Ureter (tissue), 1 donor: Measurements from ENCODE around the gene NDRG2. TPM values are rescaled to one million over a fixed set of nuclear protein-coding genes. Genes with fewer than 3 reads are reported as not detected.
"Not testable (repeated sequence)": the region's sequence is repeated elsewhere in the genome, so short reads cannot be mapped to it uniquely, and the experiment has no call there.

Experiments
- DNase-seq: peaks from one replicate; pipeline ENCODE4 v3.0.0-alpha.2; 2020; ENCODE audit warnings: low spot score
- total RNA-seq: library from RNA; stranded (reverse); gene quantifications from one replicate; pipeline ENCODE4 v1.2.4, GENCODE V29; 2023
- donor health status: DM: yes; HTN: yes; CAD: no.

NDRG2 gene
- total RNA-seq, 1 donor from 2014 or later: 188 TPM

GRCh38 chr14:21009721-21010120 lies 15.1 kb downstream of the NDRG2 start:
- not testable (repeated sequence) for DNase-seq

GRCh38 chr14:21003788-21004346 lies 21.0 kb downstream of the NDRG2 start:
- no peak for DNase-seq

GRCh38 chr14:21001218-21001617 lies 23.6 kb downstream of the NDRG2 start:
- DNase-seq: no peak

- no peak for DNase-seq
Measured at GRCh38 chr14:20999591-20999990, 25.3 kb downstream of the NDRG2 start.

DNA sequence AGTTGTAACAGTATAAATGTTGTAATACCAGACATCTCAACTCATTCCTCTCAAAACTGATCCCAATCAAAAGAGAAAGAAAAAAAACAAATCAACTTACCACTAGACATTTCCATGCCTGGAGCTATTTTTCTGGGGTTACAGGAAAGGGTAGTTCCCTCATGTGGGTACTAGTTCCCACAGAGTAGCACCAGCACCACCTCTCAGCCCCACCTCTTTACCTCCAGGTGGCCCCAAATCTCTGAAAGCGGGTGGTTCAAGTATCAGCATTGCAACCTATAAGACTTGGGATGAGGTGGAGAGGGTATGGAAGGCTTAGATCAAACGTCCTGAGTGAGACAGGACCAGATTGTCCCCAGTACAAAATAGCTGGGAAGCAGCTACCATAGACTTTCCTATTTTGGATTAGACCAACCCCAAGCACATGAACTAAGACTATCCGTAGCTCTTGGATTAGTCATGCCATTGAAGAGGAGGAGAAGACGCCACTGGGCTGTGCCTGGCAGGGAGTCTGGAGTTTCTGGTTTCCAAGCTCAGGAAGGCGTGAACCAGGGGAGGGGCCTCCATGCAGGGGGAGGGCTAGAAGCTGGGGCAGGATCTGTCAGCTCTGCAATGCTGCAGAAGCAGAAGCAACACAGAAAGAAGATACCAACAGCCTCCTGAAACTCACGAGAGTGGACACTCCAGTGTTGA lies 26.0 kb downstream of the NDRG2 start, which contains the start of gene SLC39A2:
SLC39A2 (plus strand) TSS at position 620 of the 693 bp plus-strand sequence. CDS start 154 bp downstream, outside the sequence.
- DNase-seq: peak; percentile 72

GRCh38 chr14:20998139-20998538 lies 26.7 kb downstream of the NDRG2 start:
- no peak for DNase-seq

DNA sequence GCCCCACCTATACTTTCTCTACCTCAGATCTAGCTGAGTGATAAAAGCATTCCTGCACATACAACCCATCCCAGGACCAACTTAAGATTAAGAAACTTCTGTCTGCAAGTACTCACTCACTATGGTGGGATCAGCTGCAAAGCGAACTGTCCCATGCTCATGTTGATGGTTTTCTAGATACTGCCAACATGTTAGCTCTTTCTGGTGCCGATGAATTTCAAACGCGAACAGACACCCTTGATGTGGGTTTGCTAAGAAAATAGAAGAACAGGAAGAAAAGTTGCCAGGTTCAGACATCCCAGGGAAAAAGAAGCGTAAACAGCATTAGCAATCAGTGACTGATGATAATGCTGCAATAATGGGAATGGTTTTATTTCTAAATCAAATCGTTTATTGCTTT lies 27.3 kb downstream of the NDRG2 start:
- no peak for DNase-seq

DNA sequence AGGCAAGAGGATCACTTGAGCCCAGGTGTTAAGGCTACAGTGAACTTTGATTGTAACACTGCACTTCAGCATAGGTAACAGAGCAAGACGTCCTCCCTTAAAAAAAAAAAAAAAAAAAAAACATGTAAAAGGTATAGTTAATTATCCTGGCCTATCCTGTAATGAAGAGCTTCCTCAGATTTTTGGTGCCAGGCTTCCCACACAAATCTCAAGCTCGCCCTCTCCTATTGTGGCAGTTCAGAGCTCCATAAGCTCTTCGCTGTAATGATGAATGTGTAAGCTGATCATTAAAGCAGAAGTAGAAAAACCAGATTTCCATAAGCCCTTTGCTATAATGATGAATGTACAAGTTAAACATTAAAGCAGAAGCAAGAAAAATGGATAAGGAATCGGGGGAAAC lies 27.7 kb downstream of the NDRG2 start:
- no peak for DNase-seq

DNA sequence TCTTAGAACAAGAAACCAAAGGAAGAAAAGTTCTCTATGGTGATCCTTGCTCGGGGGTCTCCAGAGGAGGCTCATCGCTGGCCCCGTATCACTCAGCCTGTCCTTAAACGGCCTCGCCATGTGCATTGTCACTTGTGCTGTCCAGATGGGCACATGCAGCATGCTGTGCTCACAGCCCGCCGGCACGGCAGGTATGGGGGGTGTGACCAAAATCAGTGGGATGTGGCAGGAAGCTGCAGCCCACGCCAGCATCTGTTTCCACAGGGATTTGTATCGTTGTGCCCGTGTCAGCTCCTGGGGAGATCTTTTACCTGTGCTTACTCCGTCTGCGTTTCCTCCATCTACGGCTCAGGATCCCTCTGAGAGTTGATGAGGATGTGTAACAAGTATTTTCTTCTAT lies 28.3 kb downstream of the NDRG2 start:
- no peak for DNase-seq

- peak; percentile 95 for DNase-seq
Measured at GRCh38 chr14:20989787-20990600, 34.9 kb downstream of the NDRG2 start, which contains the start of gene METTL17. TSS of gene METTL17 (plus strand) at chr14:20989980. CDS start at chr14:20990003, 23 bp downstream.

DNA sequence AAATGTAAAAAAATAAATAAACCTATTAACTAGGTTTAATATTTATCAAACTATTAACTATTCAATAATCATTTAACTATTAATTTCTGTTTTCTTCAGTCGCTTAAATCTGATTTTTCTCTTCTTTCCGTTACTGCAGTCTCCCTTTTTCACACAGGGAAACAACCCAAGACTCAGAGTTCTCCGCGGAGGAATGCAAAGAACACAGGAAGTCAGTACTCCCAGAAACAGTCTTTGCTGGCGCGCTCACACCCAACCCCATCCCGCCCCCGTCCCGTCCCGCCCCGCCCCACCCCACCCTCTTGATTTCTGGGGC lies 35.4 kb downstream of the NDRG2 start:
- DNase-seq: no peak

DNA sequence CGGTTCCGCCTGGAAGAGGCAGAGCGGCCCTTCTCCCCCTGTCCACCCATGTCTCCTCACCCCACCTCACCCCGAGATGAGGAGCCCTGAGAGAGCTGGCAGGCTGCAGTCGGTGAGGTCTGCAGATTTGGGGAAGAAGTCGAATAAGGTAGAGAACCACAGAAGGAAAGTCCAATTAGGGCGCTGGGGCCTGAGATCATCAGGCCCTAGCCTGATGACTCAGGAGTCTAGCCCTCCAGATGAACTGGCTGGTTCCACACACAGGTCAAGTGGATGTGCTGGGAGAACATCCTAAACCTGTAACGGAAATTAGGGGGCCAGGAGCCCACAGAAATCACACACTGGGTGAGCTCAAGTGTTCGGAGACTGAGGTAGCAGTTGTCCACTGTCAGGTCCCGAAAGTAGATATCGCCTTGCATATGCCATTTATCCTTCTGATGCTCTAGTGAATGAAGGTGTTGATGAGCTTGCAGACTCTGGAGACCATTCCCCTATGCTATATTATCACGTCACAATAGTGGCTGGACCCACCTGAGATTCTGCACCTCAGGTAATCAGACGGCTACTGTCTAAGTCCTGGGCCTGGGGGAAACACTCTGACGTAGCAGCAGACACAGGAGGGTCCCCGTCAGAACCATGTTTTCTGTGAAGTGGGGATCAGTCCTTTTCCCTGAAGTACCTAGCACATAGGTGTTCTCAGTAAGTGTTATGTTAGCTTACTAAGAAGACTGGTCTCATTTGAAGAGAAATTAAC lies 36.0 kb downstream of the NDRG2 start:
- no peak for DNase-seq

DNA sequence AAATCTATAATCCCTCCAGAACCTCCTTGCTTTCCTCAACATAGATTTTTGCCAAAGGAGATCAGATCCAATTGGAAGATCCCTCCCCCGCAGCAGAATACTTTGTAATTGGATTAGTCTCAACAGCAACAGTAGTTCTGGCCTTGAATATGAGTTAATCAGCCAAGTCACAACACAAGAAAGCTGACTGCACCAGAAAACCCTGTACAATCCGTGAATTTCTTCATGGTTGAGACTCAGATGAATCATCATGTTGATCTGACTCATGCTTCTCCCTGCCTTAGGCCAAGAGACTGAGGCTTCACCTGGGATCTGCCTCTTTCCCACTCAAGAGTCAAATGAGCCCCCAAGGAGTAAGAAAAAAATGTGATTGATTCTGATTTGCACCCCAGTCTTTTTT lies 38.0 kb downstream of the NDRG2 start:
- DNase-seq: no peak

- not testable (repeated sequence) for DNase-seq
Measured at GRCh38 chr14:20985650-20986049, 39.2 kb downstream of the NDRG2 start.

DNA sequence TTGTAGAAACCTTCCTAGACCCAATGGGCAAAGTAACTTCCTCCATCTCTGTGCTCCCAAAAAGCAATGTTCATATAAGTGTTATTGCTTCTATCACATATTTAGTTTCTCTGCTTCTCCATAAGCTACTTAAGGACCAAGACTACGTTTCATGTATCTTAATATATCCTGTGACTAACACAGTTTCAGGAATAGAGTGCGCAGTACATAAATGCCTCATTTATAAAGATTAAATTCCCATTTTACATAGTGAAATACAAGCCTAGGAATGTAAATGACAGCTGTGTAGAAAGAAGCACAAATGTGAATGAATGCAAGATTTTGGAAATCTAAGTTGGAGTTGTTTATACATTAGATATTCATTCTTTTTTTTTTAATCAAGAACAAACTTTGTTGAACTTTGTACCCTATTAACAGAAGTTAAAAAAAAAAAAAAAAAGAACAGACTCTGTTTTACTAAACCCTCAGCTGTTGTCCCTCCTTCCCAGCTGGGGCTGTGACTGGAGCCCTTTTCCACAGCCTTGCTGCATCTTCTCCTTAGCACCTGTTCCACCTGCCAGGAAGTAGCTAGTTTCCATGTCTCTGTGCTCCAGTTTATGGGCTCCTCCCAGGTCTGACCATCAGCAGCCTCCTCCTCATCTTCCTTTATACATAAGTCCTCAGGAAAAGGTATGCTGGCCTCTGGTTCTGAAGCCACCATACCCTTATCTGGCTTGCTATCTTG lies 42.1 kb downstream of the NDRG2 start:
- DNase-seq: no peak

GRCh38 chr14:20980906-20981305 lies 44.0 kb downstream of the NDRG2 start:
- no peak for DNase-seq

GRCh38 chr14:20978687-20979086 lies 46.2 kb downstream of the NDRG2 start:
- no peak for DNase-seq

DNA sequence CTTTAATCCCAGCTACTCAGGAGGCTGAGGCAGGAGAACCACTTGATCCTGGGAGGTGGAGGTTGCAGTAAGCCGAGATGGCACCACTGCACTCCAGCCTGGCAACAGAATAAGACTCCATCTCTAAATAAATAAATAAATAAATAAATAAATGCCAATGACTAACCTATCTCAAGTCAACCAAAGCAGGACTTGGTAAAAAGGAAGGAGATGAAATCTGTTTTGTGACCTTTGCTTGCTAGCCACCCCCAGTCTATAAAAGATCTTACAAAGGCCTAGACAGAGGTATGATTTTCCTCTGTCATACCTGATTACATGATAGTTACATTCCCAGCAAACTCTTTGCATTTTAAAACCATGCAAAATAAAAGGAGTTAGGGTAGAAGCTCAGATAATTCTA lies 48.6 kb downstream of the NDRG2 start:
- DNase-seq: no peak

DNA sequence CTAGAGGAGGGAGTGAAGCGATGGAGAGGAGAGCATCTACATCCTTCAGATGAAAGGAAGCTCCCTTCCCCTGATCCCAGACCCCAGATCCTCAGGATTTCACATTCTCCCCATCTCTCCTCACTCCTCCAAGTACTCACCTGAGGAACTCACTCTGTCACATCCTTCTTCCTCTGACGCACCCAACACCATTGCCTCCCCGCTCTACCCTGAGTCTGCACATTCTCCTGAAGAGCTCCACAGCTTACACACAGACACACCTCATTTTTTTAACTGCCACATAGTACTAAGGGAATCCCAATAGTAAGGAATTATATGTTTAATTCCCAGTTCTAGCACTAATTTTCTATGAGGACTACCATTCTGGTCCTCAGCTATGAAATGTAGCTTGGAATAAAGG lies 51.4 kb downstream of the NDRG2 start:
- DNase-seq: no peak

GRCh38 chr14:20971705-20972021 lies 53.2 kb downstream of the NDRG2 start:
- no peak for DNase-seq

GRCh38 chr14:20970983-20971704 lies 53.7 kb downstream of the NDRG2 start:
- peak; percentile 88 for DNase-seq
